Neural progenitor cell (in vitro differentiated cells): ENCODE data around the gene GNB4. TPM values are rescaled to one million over a fixed set of nuclear protein-coding genes. Genes with fewer than 3 reads are reported as not detected.

Experiments
- DNase-seq: peaks from one replicate; pipeline ENCODE4 v3.0.0-alpha.2; 2016; ENCODE audit warnings: low spot score
- H2AFZ ChIP-seq: fragments of 200-600 bp; sonication (generic); replicated peaks from 2 replicates; pipeline ENCODE4 v1.6.1; 2016; ENCODE audit warnings: antibody characterized with exemption
- H3F3A ChIP-seq: fragments of 200-600 bp; sonication (generic); 2 replicates; pipeline ENCODE4 v1.6.1; 2016; ENCODE audit warnings: antibody characterized with exemption, low read depth
- H3K27ac ChIP-seq: fragments of 200-600 bp; sonication (generic); 2 replicates; pipeline ENCODE4 v1.5.1; 2016; ENCODE audit warnings: mild to moderate bottlenecking
- H3K27me3 ChIP-seq: fragments of 200-600 bp; sonication (generic); 2 replicates; pipeline ENCODE4 v1.6.1; 2016; ENCODE audit warnings: mild to moderate bottlenecking, moderate library complexity
- H3K36me3 ChIP-seq: fragments of 200-600 bp; sonication (generic); 2 replicates; pipeline ENCODE4 v1.5.1; 2016
- H3K4me1 ChIP-seq: fragments of 200-600 bp; sonication (generic); 2 replicates; pipeline ENCODE4 v1.6.1; 2016; ENCODE audit warnings: mixed run types
- H3K4me2 ChIP-seq: fragments of 200-600 bp; sonication (generic); 2 replicates; pipeline ENCODE4 v1.6.1; 2016
- H3K4me3 ChIP-seq: fragments of 200-600 bp; sonication (generic); 2 replicates; pipeline ENCODE4 v1.5.1; 2016
- H3K79me2 ChIP-seq: fragments of 200-600 bp; sonication (generic); 2 replicates; pipeline ENCODE4 v1.6.1; 2016; ENCODE audit warnings: low read depth
- H3K9ac ChIP-seq: fragments of 200-600 bp; sonication (generic); 2 replicates; pipeline ENCODE4 v1.6.1; 2016
- H3K9me3 ChIP-seq: fragments of 200-600 bp; sonication (generic); 2 replicates; pipeline ENCODE4 v1.5.1; 2016; ENCODE audit warnings: low read depth
- H4K20me1 ChIP-seq: fragments of 200-600 bp; sonication (generic); 2 replicates; pipeline ENCODE4 v1.6.1; 2016; ENCODE audit warnings: low read depth
- H3K27ac Mint-ChIP-seq: 3 replicates; pipeline ENCODE4 v1.8.0; 2021; ENCODE audit warnings: mixed read lengths
- H3K27me3 Mint-ChIP-seq: 2 replicates; pipeline ENCODE4 v1.8.0; 2022; ENCODE audit warnings: low read depth, mild to moderate bottlenecking, inconsistent platforms, moderate library complexity, mixed read lengths; ENCODE audit not compliant: insufficient read depth
- H3K36me3 Mint-ChIP-seq: 3 replicates; pipeline ENCODE4 v1.8.0; 2021; ENCODE audit warnings: mixed read lengths
- H3K4me1 Mint-ChIP-seq: 3 replicates; pipeline ENCODE4 v1.8.0; 2021; ENCODE audit warnings: mixed read lengths
- H3K4me3 Mint-ChIP-seq: 3 replicates; pipeline ENCODE4 v1.8.0; 2021; ENCODE audit warnings: mild to moderate bottlenecking, moderate library complexity, mixed read lengths
- H3K9me3 Mint-ChIP-seq: 3 replicates; pipeline ENCODE4 v1.8.0; 2020; ENCODE audit warnings: mixed read lengths
- CTCF ChIP-seq: fragments of 200-600 bp; sonication (generic); IDR thresholded peaks from 2 replicates; pipeline ENCODE4 v1.5.1; 2017; ENCODE audit warnings: antibody characterized with exemption, mild to moderate bottlenecking
- EZH2 ChIP-seq: fragments of 200-600 bp; sonication (generic); IDR thresholded peaks from 2 replicates; pipeline ENCODE4 v1.6.1; 2017; ENCODE audit warnings: antibody characterized with exemption, mild to moderate bottlenecking, moderate library complexity
- EZH2phosphoT487 ChIP-seq: fragments of 200-600 bp; sonication (generic); IDR thresholded peaks from 2 replicates; pipeline ENCODE4 v1.6.1; 2017; ENCODE audit warnings: antibody characterized with exemption
- total RNA-seq: library from RNA; depleted of rRNA; stranded (reverse); fragments of >200 nt; gene quantifications from 2 replicates; pipeline ENCODE4 v1.2.3, GENCODE V29; 2015; ENCODE audit warnings: low replicate concordance

Gene GNB4
- total RNA-seq, 1 donor from 2014 or later = 74.6 TPM

DNA sequence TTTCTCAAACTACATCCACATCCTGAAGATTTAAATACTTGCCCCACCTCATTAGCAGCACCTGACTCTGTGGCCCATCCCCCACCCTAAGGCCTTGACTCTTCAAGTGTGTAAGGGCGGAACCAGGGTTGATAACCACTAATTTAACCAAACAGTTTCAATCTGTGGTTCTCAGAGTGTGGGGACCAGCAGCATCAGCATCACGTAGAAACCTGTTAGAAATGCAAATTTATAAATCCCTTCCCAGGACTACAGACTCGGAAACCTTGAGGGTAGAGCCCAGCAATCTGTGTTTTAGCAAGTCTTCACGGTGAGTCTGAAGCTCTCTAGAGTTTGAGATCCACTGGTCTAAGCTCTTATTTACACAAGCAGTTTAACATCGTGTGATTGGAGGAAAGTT is 12.4 kb downstream of the GNB4 start:
- Mint-ChIP-seq H3K27me3 (no peaks in the 10 kb centered on the region), H3K4me3 (no peak overlapping the region), H3K36me3 (no peaks in the 10 kb centered on the region), H3K27ac (no peak overlapping the region), H3K4me1 (peaks cover 12% of the 10 kb centered on the region), H3K9me3 (no peaks in the 10 kb centered on the region)
- H3K27me3 ChIP-seq = no peaks in the 10 kb centered on the region
- H3K27ac ChIP-seq = no peak overlapping the region
- DNase-seq = no peak
- H3F3A ChIP-seq = no peaks in the 10 kb centered on the region
- H3K4me1 ChIP-seq = peaks cover 12% of the 10 kb centered on the region
- H3K4me3 ChIP-seq = no peak overlapping the region
- H3K9ac ChIP-seq = no peak overlapping the region
- peaks cover 33% of the 10 kb centered on the region for H4K20me1 ChIP-seq
- no peak overlapping the region for H3K4me2 ChIP-seq
- TF ChIP-seq EZH2 (no peak), EZH2phosphoT487 (no peak), CTCF (no peak)
- H3K79me2 ChIP-seq = peaks cover 75% of the 10 kb centered on the region
- H2AFZ ChIP-seq = no peak overlapping the region
- H3K36me3 ChIP-seq = no peaks in the 10 kb centered on the region
- H3K9me3 ChIP-seq = no peaks in the 10 kb centered on the region

DNA sequence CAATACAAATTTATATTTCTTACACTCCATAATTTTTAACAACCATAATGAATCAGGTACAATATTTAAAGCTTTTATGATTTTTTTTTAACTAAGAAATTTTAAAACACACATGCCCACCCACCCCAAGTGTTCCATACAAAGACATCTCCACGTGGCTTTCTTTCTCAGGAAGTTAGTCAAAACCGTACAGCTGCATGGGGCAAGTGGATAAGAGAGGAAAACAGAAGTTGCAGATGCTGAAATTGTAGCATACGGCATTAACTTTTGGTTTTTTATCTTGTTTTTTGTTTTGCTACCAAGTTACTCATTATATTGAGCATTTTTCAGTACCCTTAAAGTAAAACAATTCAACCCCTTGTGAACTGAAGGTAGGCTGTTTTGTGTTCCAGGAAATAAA is 14.8 kb downstream of the GNB4 start:
- no peak for DNase-seq
- Histone ChIP-seq H3K4me2 (no peak overlapping the region), H3K9me3 (no peaks in the 10 kb centered on the region), H3K27me3 (no peaks in the 10 kb centered on the region), H3K79me2 (peaks cover 84% of the 10 kb centered on the region), H2AFZ (no peak overlapping the region), H3K4me1 (peaks cover 32% of the 10 kb centered on the region), H3K36me3 (no peaks in the 10 kb centered on the region), H3F3A (no peaks in the 10 kb centered on the region), H4K20me1 (peaks cover 49% of the 10 kb centered on the region), H3K4me3 (no peak overlapping the region), H3K9ac (no peak overlapping the region), H3K27ac (no peak overlapping the region)
- Mint-ChIP-seq H3K4me1 (peaks cover 33% of the 10 kb centered on the region), H3K36me3 (no peaks in the 10 kb centered on the region), H3K27ac (no peak overlapping the region), H3K27me3 (no peaks in the 10 kb centered on the region), H3K9me3 (no peaks in the 10 kb centered on the region), H3K4me3 (no peak overlapping the region)
- TF ChIP-seq CTCF (no peak), EZH2 (no peak), EZH2phosphoT487 (no peak)

- no peak overlapping the region for H3K4me3 Mint-ChIP-seq
- H3K27me3 ChIP-seq = no peaks in the 10 kb centered on the region
- H3F3A ChIP-seq = no peaks in the 10 kb centered on the region
- H3K27ac Mint-ChIP-seq = peak overlapping the region; percentile 21
- peaks cover 2% of the 10 kb centered on the region for H3K36me3 Mint-ChIP-seq
- H4K20me1 ChIP-seq = peaks cover 33% of the 10 kb centered on the region
- H3K9me3 Mint-ChIP-seq = no peaks in the 10 kb centered on the region
- H3K27me3 Mint-ChIP-seq = no peaks in the 10 kb centered on the region
- H3K79me2 ChIP-seq = peaks cover 86% of the 10 kb centered on the region
- no peak overlapping the region for H3K4me2 ChIP-seq
- H2AFZ ChIP-seq = no peak overlapping the region
- H3K4me1 ChIP-seq = peaks cover 21% of the 10 kb centered on the region
- H3K27ac ChIP-seq = no peak overlapping the region
- H3K4me3 ChIP-seq = no peak overlapping the region
- H3K36me3 ChIP-seq = no peaks in the 10 kb centered on the region
- H3K4me1 Mint-ChIP-seq = peaks cover 28% of the 10 kb centered on the region
- no peak overlapping the region for H3K9ac ChIP-seq
- DNase-seq = no peak
- no peaks in the 10 kb centered on the region for H3K9me3 ChIP-seq
- TF ChIP-seq EZH2phosphoT487 (no peak), CTCF (no peak), EZH2 (no peak)
Observed at GRCh38 chr3:179432451-179432850, 18.8 kb downstream of the GNB4 start.
